Keratinocyte (primary cell): ENCODE measurements around the gene KRTAP10-7. TPM values are rescaled to one million over a fixed set of nuclear protein-coding genes. Genes with fewer than 3 reads are reported as not detected.

Experiments used
- DNase-seq: peaks from one replicate; pipeline ENCODE4 v3.0.0-alpha.2; 2011; ENCODE audit warnings: low read depth, missing footprints, low spot score
- FAIRE-seq: peaks from 2 replicates; lab custom pipeline; 2011; peaks lifted over from hg19 to GRCh38; lab: Jason Lieb, UNC
- H2AFZ ChIP-seq: 2 replicates; pipeline ENCODE4 v1.6.0; 2012; ENCODE audit warnings: low read length, control low read depth, inconsistent platforms; ENCODE audit not compliant: control insufficient read depth
- H3K27ac ChIP-seq: 2 replicates; pipeline ENCODE4 v1.5.1; 2011; ENCODE audit warnings: low read length; ENCODE audit not compliant: control insufficient read depth, insufficient read depth
- H3K27me3 ChIP-seq: 3 replicates; pipeline ENCODE4 v1.6.0; 2011; ENCODE audit warnings: low read length; ENCODE audit not compliant: control insufficient read depth, insufficient read depth; ENCODE audit errors: extremely low read depth
- H3K36me3 ChIP-seq, 2 experiments: 2 replicates in 1 of 2; 3 replicates in 1 of 2; pipeline ENCODE4 v1.5.1; 2011; ENCODE audit warnings: low read length in 2 of 2, mild to moderate bottlenecking in 1 of 2; ENCODE audit not compliant: control insufficient read depth in 2 of 2, insufficient read depth in 2 of 2; ENCODE audit errors: extremely low read depth in 1 of 2
- H3K4me1 ChIP-seq: 3 replicates; pipeline ENCODE4 v1.5.1; 2011; ENCODE audit warnings: low read length; ENCODE audit not compliant: control insufficient read depth, insufficient read depth; ENCODE audit errors: extremely low read depth
- H3K4me2 ChIP-seq: 3 replicates; pipeline ENCODE4 v1.6.0; 2011; ENCODE audit warnings: low read depth, low read length; ENCODE audit not compliant: control insufficient read depth, insufficient read depth; ENCODE audit errors: extremely low read depth
- H3K4me3 ChIP-seq, 3 experiments: fragments of 200-600 bp in 1 of 3; sonication (generic) in 1 of 3; 2 replicates in 2 of 3; 3 replicates in 1 of 3; pipeline ENCODE4 v1.5.1; 2011 to 2016; ENCODE audit warnings: low read length in 3 of 3, mild to moderate bottlenecking in 3 of 3, control low read depth in 2 of 3, inconsistent platforms in 1 of 3, low read depth in 1 of 3, mixed read lengths in 1 of 3, mixed run types in 1 of 3, moderate library complexity in 1 of 3; ENCODE audit not compliant: control insufficient read depth in 2 of 3, insufficient read depth in 2 of 3; ENCODE audit errors: extremely low read depth in 1 of 3
- H3K79me2 ChIP-seq: 2 replicates; pipeline ENCODE4 v1.6.0; 2012; ENCODE audit warnings: low read length; ENCODE audit not compliant: control insufficient read depth, insufficient read depth
- H3K9ac ChIP-seq: 3 replicates; pipeline ENCODE4 v1.6.0; 2011; ENCODE audit warnings: low read length; ENCODE audit not compliant: control insufficient read depth, insufficient read depth; ENCODE audit errors: extremely low read depth
- H3K9me1 ChIP-seq: 3 replicates; pipeline ENCODE4 v1.6.0; 2011; ENCODE audit warnings: low read length; ENCODE audit not compliant: control insufficient read depth, insufficient read depth; ENCODE audit errors: extremely low read depth
- H3K9me3 ChIP-seq: 2 replicates; pipeline ENCODE4 v1.5.1; 2012; ENCODE audit warnings: low read depth, low read length; ENCODE audit not compliant: control insufficient read depth
- H4K20me1 ChIP-seq: 3 replicates; pipeline ENCODE4 v1.6.0; 2011; ENCODE audit warnings: low read length; ENCODE audit not compliant: control insufficient read depth, insufficient read depth; ENCODE audit errors: extremely low read depth
- EZH2 ChIP-seq: IDR thresholded peaks from one replicate; pipeline ENCODE4 v1.6.1; 2012; ENCODE audit warnings: inconsistent platforms, mild to moderate bottlenecking, low read length, moderate library complexity
- dilution Hi-C: fragments of 300-500 bp; cut with MboI; formaldehyde crosslinking; loops from one replicate; pipeline ENCODE4 v1.7.0; 2020; ENCODE audit warnings: low sequenced_read_pairs; ENCODE audit not compliant: extremely low pct_ligation_motif_present
- polyA plus RNA-seq, 5 experiments: library from polyadenylated mRNA; depleted of rRNA in 3 of 5; stranded (reverse) in 3 of 5; stranded (forward) in 1 of 5; unstranded in 1 of 5; fragments of >200 nt; gene quantifications; 1 replicate in 1 of 5; 2 replicates in 3 of 5; 3 replicates in 1 of 5; pipeline versions ENCODE4 v1.2.1 to v1.2.3, GENCODE V29; 2011 to 2012; ENCODE audit warnings: missing spikeins in 2 of 5, low read depth in 1 of 5, low replicate concordance in 1 of 5
- TF ChIP-seq, protein P1 (sequence below), 3 experiments: IDR thresholded peaks in 1 of 3; conservative IDR thresholded peaks in 1 of 3; optimal IDR thresholded peaks in 1 of 3; 2 replicates in 2 of 3; 3 replicates in 1 of 3; pipeline versions ENCODE3 to v1.5.1; 2011; ENCODE audit warnings: low read length in 3 of 3, mild to moderate bottlenecking in 3 of 3, moderate library complexity in 2 of 3, control low read depth in 1 of 3, inconsistent platforms in 1 of 3; ENCODE audit not compliant: insufficient read depth in 2 of 3; ENCODE audit errors: extremely low read depth in 1 of 3

KRTAP10-7 gene
- polyA plus RNA-seq, 1 donor (not counting 4 experiments of a cell fraction or from before 2014, with no cell fraction given) = not detected

DNA sequence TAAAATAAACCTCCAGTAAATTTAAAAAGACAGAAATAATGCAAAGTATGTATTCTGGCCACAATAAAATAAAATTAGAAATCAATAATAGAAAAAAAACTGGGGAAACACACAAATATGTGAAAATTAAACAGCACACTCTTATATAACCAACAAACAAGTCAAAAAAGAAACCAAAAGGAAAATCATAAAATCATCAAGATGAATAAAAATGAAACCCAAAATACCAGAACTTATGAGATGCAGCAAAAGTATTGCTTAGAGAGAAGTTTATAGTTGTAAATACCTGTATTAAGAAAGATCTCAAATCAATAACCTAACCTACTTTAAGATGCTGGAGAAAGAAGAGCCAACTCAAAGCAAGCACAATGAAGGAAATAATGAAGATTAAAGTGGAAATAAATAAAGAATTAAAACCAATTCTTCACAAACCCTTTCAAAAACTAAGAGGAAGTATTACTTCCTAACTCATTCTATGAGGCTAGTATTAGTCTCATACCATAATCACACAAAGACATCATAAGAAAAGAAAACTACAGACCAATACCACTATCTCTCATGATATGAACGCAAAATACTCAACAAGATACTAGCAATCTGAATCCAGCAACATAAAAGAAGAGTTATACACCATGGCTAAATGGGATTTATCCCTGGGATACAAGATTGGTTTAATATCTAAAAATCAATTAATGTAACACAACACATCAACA, 35.4 kb upstream of the KRTAP10-7 start:
- FAIRE-seq (no peak), DNase-seq (no peak)
- Histone ChIP-seq H3K9me3 (no peaks in the 10 kb centered on the region), H2AFZ (no peak overlapping the region), H3K4me2 (no peak overlapping the region), H3K9me1 (no peaks in the 10 kb centered on the region), H3K9ac (no peak overlapping the region), H3K27me3 (no peaks in the 10 kb centered on the region), H3K79me2 (no peaks in the 10 kb centered on the region), H3K4me3 (no peak overlapping the region), H3K4me1 (no peaks in the 10 kb centered on the region), H3K27ac (no peak overlapping the region), H4K20me1 (no peaks in the 10 kb centered on the region), H3K36me3 (no peaks in the 10 kb centered on the region)
- TF ChIP-seq, protein P1, sequence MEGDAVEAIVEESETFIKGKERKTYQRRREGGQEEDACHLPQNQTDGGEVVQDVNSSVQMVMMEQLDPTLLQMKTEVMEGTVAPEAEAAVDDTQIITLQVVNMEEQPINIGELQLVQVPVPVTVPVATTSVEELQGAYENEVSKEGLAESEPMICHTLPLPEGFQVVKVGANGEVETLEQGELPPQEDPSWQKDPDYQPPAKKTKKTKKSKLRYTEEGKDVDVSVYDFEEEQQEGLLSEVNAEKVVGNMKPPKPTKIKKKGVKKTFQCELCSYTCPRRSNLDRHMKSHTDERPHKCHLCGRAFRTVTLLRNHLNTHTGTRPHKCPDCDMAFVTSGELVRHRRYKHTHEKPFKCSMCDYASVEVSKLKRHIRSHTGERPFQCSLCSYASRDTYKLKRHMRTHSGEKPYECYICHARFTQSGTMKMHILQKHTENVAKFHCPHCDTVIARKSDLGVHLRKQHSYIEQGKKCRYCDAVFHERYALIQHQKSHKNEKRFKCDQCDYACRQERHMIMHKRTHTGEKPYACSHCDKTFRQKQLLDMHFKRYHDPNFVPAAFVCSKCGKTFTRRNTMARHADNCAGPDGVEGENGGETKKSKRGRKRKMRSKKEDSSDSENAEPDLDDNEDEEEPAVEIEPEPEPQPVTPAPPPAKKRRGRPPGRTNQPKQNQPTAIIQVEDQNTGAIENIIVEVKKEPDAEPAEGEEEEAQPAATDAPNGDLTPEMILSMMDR (optimal IDR thresholded peaks at IDR 0.05 in 1 of 3, IDR thresholded peaks at IDR 0.05 in 1 of 3, conservative IDR thresholded peaks at IDR 0.05 in 1 of 3; ENCODE audit: extremely low read depth in 1 of 3, insufficient read depth in 2 of 3, low read length in 3 of 3) = no peak
- no peak for TF ChIP-seq EZH2
- dilution Hi-C loops = no loop called here

DNA sequence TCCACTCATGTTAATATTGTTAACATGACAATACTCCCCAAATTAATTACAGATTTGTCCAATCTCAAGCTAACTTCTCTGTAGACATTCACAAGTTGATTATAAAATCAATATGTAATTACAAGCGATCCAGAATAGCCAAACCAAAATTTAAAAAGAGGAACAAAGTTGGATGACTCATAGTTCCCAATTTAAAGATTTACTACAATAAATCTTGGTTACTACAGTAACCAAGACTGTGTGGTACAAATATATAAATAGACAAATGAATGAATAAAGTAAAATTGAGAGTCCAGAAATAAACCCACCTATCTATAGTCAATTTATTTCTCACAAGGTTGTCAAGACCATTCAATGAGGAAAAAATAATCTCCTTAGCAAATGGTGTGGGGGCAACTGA, 34.0 kb upstream of the KRTAP10-7 start:
- no peak for FAIRE-seq

More for the DNA sequence above, 34.0 kb upstream of the KRTAP10-7 start:
- H4K20me1 ChIP-seq = no peaks in the 10 kb centered on the region
- H3K4me3 ChIP-seq = no peak overlapping the region
- DNase-seq = no peak
- no peak overlapping the region for H2AFZ ChIP-seq
- H3K4me2 ChIP-seq = no peak overlapping the region
- no peaks in the 10 kb centered on the region for H3K27me3 ChIP-seq
- H3K27ac ChIP-seq = no peak overlapping the region
- TF ChIP-seq EZH2 = no peak
- TF ChIP-seq, protein P1 (optimal IDR thresholded peaks at IDR 0.05 in 1 of 3, IDR thresholded peaks at IDR 0.05 in 1 of 3, conservative IDR thresholded peaks at IDR 0.05 in 1 of 3; ENCODE audit: extremely low read depth in 1 of 3, insufficient read depth in 2 of 3, low read length in 3 of 3) = no peak
- H3K9ac ChIP-seq = no peak overlapping the region
- no peaks in the 10 kb centered on the region for H3K4me1 ChIP-seq
- no peaks in the 10 kb centered on the region for H3K36me3 ChIP-seq
- dilution Hi-C loops = no loop called here
- H3K9me1 ChIP-seq = no peaks in the 10 kb centered on the region
- no peaks in the 10 kb centered on the region for H3K9me3 ChIP-seq
- no peaks in the 10 kb centered on the region for H3K79me2 ChIP-seq
